PC-3 (cell line): ENCODE measurements around the gene EPHA2. TPM values are rescaled to one million over a fixed set of nuclear protein-coding genes. Genes with fewer than 3 reads are reported as not detected.

Experiments used
- ATAC-seq: fragments of 200-7000 bp; cut with Tn5 transposase; 2 replicates; pipeline ENCODE4 v1.9.1; 2020; ENCODE audit warnings: mild to moderate bottlenecking, moderate library complexity
- BruUV-seq: library from RNA; stranded (reverse); fragments of 400-500 nt; replicated peaks from 2 replicates; lab custom pipeline; 2021; lab: Mats Ljungman, UMichigan
- CTCF ChIA-PET: fragments of 300-600 bp; sonication (Branson Sonifier 250); formaldehyde crosslinking; loops from one replicate; lab custom pipeline; 2022; ENCODE audit warnings: antibody characterized with exemption; lab: Charles Lee
- POLR2A ChIA-PET: fragments of 300-600 bp; sonication (Branson Sonifier 250); formaldehyde crosslinking; loops from one replicate; lab custom pipeline; 2022; ENCODE audit warnings: antibody characterized with exemption; ENCODE audit not compliant: unreplicated experiment; lab: Charles Lee
- DNase-seq: peaks from one replicate; pipeline ENCODE4 v3.0.0-alpha.2; 2015
- H2AFZ ChIP-seq: fragments of 300-600 bp; sonication (generic); 2 replicates; pipeline ENCODE4 v1.6.0; 2016; ENCODE audit warnings: antibody characterized with exemption, low read length
- H3F3A ChIP-seq: fragments of 300-600 bp; sonication (generic); one replicate; pipeline ENCODE4 v1.6.0; 2017; ENCODE audit warnings: antibody characterized with exemption, low read length, control low read depth, mild to moderate bottlenecking; ENCODE audit not compliant: unreplicated experiment
- H3K27ac ChIP-seq: fragments of 300-600 bp; sonication (generic); 2 replicates; pipeline ENCODE4 v1.5.1; 2016; ENCODE audit warnings: mild to moderate bottlenecking, low read length
- H3K27me3 ChIP-seq: fragments of 300-600 bp; sonication (generic); 2 replicates; pipeline ENCODE4 v1.6.1; 2016; ENCODE audit warnings: low read length, mixed read lengths
- H3K36me3 ChIP-seq: fragments of 300-600 bp; sonication (generic); 2 replicates; pipeline ENCODE4 v1.6.1; 2016; ENCODE audit warnings: low read depth, mixed run types, low read length, mixed read lengths
- H3K4me1 ChIP-seq: fragments of 300-600 bp; sonication (generic); 2 replicates; pipeline ENCODE4 v1.5.1; 2016; ENCODE audit warnings: low read length; ENCODE audit not compliant: insufficient read depth
- H3K4me2 ChIP-seq: fragments of 300-600 bp; sonication (generic); 2 replicates; pipeline ENCODE4 v1.6.0; 2016; ENCODE audit warnings: low read length
- H3K4me3 ChIP-seq: fragments of 300-600 bp; sonication (generic); 2 replicates; pipeline ENCODE4 v1.5.1; 2016; ENCODE audit warnings: mild to moderate bottlenecking, low read length, mixed read lengths
- H3K79me2 ChIP-seq: fragments of 300-600 bp; sonication (generic); 2 replicates; pipeline ENCODE4 v1.6.1; 2017; ENCODE audit warnings: low read length, mixed read lengths
- H3K9ac ChIP-seq: fragments of 300-600 bp; sonication (generic); 2 replicates; pipeline ENCODE4 v1.6.0; 2016; ENCODE audit warnings: mild to moderate bottlenecking, low read length
- H3K9me2 ChIP-seq: fragments of 300-600 bp; sonication (generic); replicated peaks from 2 replicates; pipeline ENCODE4 v1.6.1; 2016; ENCODE audit warnings: mixed run types, low read length, mixed read lengths
- H3K9me3 ChIP-seq: fragments of 300-600 bp; sonication (generic); 2 replicates; pipeline ENCODE4 v1.6.1; 2016; ENCODE audit warnings: low read length, mixed read lengths
- H4K20me1 ChIP-seq: fragments of 300-600 bp; sonication (generic); 2 replicates; pipeline ENCODE4 v1.6.1; 2016; ENCODE audit warnings: low read length, mixed read lengths
- CTCF ChIP-seq: fragments of 300-600 bp; sonication (generic); conservative IDR thresholded peaks from 2 replicates; pipeline ENCODE4 v1.5.1; 2017; ENCODE audit warnings: antibody characterized with exemption, low read depth, mild to moderate bottlenecking, low read length
- EZH2 ChIP-seq: fragments of 300-600 bp; sonication (generic); IDR thresholded peaks from one replicate; pipeline ENCODE4 v1.6.1; 2017; ENCODE audit warnings: antibody characterized with exemption, mild to moderate bottlenecking, low read length; ENCODE audit not compliant: unreplicated experiment
- EZH2phosphoT487 ChIP-seq: fragments of 300-600 bp; sonication (generic); IDR thresholded peaks from 2 replicates; pipeline ENCODE4 v1.6.1; 2018; ENCODE audit warnings: mild to moderate bottlenecking, antibody characterized with exemption, low read length, borderline replicate concordance
- intact Hi-C: fragments of 100-400 bp; cut with micrococcal nuclease; formaldehyde crosslinking; loops from 2 replicates; pipeline ENCODE4 v1.9.0; 2023
- total RNA-seq: library from RNA; depleted of rRNA; stranded (reverse); fragments of >200 nt; gene quantifications from 2 replicates; pipeline ENCODE4 v1.2.3, GENCODE V29; 2014

EPHA2 gene
- total RNA-seq, 1 experiment from 2014 or later: 459 TPM

- H2AFZ ChIP-seq: no peak overlapping the region
- CTCF ChIA-PET: no interaction called here
- intact Hi-C loops: no loop called here
- peaks cover 76% of the 10 kb centered on the region for H3K36me3 ChIP-seq
- DNase-seq (no peak), ATAC-seq (no peak)
- peaks cover 72% of the 10 kb centered on the region for H4K20me1 ChIP-seq
- peak overlapping the region; percentile 96 for H3K4me2 ChIP-seq
- no TSS peak for BruUV-seq
- peak overlapping the region; percentile 93 for H3K9ac ChIP-seq
- H3K27ac ChIP-seq: peak overlapping the region; percentile 52
- no peaks in the 10 kb centered on the region for H3K9me2 ChIP-seq
- H3K4me3 ChIP-seq: peak overlapping the region; percentile 83
- TF ChIP-seq EZH2phosphoT487 (no peak), EZH2 (no peak), CTCF (no peak)
- H3K9me3 ChIP-seq: no peaks in the 10 kb centered on the region
- peaks cover 23% of the 10 kb centered on the region for H3F3A ChIP-seq
- peaks cover 60% of the 10 kb centered on the region for H3K4me1 ChIP-seq
- peaks cover 100% of the 10 kb centered on the region for H3K79me2 ChIP-seq
- POLR2A ChIA-PET: interaction anchor here (0.6 kb wide), 1 partner anchor 29 kb away, joined by 3 read pairs; no protein-coding TSS in a partner anchor
- H3K27me3 ChIP-seq: no peaks in the 10 kb centered on the region
These were observed 3.9 kb downstream of the EPHA2 start for GRCh38 chr1:16151995-16152384.

DNA sequence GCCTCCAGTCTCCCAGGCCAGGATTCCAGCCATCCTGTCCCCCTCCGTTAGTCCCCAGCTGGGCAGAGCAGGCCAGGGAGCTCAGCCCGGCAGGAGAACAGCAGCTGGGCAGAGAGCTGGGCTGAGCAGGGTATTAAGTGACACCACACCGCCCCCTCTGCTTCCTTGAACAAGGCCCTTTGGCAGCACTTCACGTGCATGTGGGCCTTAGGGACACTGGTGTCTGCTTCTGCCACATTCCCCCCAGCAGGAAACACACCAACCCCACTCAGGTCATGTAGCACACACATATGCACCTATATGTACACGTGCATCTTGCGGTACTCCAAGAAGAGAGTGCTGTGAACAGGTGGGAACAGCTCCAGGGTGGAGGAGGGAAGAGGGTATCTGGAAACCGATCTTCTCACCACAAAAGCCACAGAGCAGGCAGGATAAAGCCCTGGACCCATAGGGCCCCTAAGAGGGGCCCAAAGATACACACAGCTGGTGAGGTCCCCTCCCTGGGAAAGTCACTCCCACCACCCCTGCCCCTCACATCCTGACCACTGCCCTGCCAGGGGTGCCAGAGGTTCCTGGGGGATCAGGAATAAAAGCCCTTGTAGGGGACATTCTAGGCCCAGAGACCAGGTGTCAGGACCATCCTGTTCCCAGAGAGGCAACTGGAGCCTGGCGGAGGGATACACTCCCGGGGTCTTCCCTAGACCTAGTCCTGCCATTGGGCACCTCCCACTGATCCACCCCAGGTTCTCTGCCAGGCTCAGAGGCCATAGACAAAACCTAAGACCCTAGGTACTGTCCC lies 4.5 kb downstream of the EPHA2 start:
- peak overlapping the region; percentile 83 for H3K4me3 ChIP-seq
- TF ChIP-seq CTCF (peak; percentile 26; the same call in 1 of the 2 replicates), EZH2 (no peak)

GRCh38 chr1:16150508-16150907 lies 5.4 kb downstream of the EPHA2 start:
- TF ChIP-seq CTCF (no peak), EZH2phosphoT487 (no peak), EZH2 (no peak)
- DNase-seq (no peak), ATAC-seq (no peak)
- H3K9me3 ChIP-seq: no peaks in the 10 kb centered on the region
- peaks cover 79% of the 10 kb centered on the region for H3K36me3 ChIP-seq
- H2AFZ ChIP-seq: no peak overlapping the region
- CTCF ChIA-PET: no interaction called here
- H3K9me2 ChIP-seq: no peaks in the 10 kb centered on the region
- peak overlapping the region; percentile 96 for H3K4me2 ChIP-seq
- H4K20me1 ChIP-seq: peaks cover 71% of the 10 kb centered on the region
- peak overlapping the region; percentile 93 for H3K9ac ChIP-seq
- H3K27me3 ChIP-seq: no peaks in the 10 kb centered on the region
- no TSS peak for BruUV-seq
- intact Hi-C loops: no loop called here
- peaks cover 100% of the 10 kb centered on the region for H3K79me2 ChIP-seq
- H3K27ac ChIP-seq: peak overlapping the region; percentile 52
- peaks cover 30% of the 10 kb centered on the region for H3F3A ChIP-seq
- POLR2A ChIA-PET: interaction anchor here (0.5 kb wide), 1 partner anchor 33 kb away, joined by 3 read pairs; no protein-coding TSS in a partner anchor
- H3K4me1 ChIP-seq: peaks cover 65% of the 10 kb centered on the region
- peak overlapping the region; percentile 83 for H3K4me3 ChIP-seq

More for the DNA sequence above, 4.5 kb downstream of the EPHA2 start:
- ChIA-PET CTCF (no interaction called here), POLR2A (interaction anchor here (0.5 kb wide), 1 partner anchor 34 kb away, joined by 3 read pairs; no protein-coding TSS in a partner anchor)
- H2AFZ ChIP-seq: no peak overlapping the region
- H3K27ac ChIP-seq: peak overlapping the region; percentile 52
- H3K4me2 ChIP-seq: peak overlapping the region; percentile 96
- H3K4me1 ChIP-seq: peaks cover 60% of the 10 kb centered on the region
- intact Hi-C loops: no loop called here
- peaks cover 100% of the 10 kb centered on the region for H3K79me2 ChIP-seq
- ATAC-seq (no peak), DNase-seq (no peak)
- no peaks in the 10 kb centered on the region for H3K9me3 ChIP-seq
- peak overlapping the region; percentile 93 for H3K9ac ChIP-seq
- no TSS peak for BruUV-seq
- peaks cover 79% of the 10 kb centered on the region for H3K36me3 ChIP-seq
- no peaks in the 10 kb centered on the region for H3K27me3 ChIP-seq
- H3F3A ChIP-seq: peaks cover 29% of the 10 kb centered on the region
- no peaks in the 10 kb centered on the region for H3K9me2 ChIP-seq
- H4K20me1 ChIP-seq: peaks cover 72% of the 10 kb centered on the region
